GM21528 (cell line): ENCODE measurements around the gene PSMD7.
A peak's percentile ranks its signal among the peaks of the same experiment; 100 is the strongest.

Experiments
- ATAC-seq: cut with Tn5 transposase; IDR thresholded peaks from one replicate; pipeline ENCODE4 v1.9.1; 2021; ENCODE audit warnings: mild to moderate bottlenecking, moderate library complexity; ENCODE audit not compliant: unreplicated experiment, low FRiP score

The PSMD7 gene

GRCh38 chr16:74296432-74297144 is at the start of gene PSMD7:
TSS of gene PSMD7 (plus strand) at chr16:74296814. CDS start at chr16:74296915, 101 bp downstream.
- ATAC-seq = peak; percentile 95

- no peak for ATAC-seq
These were observed 47.4 kb upstream of the PSMD7 start for GRCh38 chr16:74249254-74249653.

- no peak for ATAC-seq
These were observed 46.8 kb upstream of the PSMD7 start for GRCh38 chr16:74249846-74250245.

- no peak for ATAC-seq
These were observed 44.3 kb upstream of the PSMD7 start for GRCh38 chr16:74252329-74252728.

- no peak for ATAC-seq
These were observed 43.3 kb upstream of the PSMD7 start for GRCh38 chr16:74253161-74253938.

DNA sequence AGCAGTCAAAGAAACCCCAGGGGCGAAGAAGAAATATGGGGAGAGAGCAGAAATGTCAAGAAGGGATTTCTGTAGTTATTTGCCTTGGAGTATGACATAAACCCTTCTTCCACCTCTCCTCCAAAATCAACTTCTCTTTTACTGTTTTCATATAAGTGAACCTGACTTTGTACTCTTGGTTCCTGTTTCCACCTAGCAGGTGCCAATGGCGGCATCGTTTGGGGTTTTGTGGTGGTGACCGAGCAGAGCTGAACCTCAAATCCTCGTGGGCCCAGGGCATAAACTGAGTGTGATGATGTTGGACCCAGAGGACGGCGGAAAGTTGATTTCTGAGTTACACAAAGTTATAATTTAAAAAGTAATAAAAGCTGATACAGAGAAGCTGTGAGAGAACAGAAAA is 39.6 kb upstream of the PSMD7 start:
- no peak for ATAC-seq

DNA sequence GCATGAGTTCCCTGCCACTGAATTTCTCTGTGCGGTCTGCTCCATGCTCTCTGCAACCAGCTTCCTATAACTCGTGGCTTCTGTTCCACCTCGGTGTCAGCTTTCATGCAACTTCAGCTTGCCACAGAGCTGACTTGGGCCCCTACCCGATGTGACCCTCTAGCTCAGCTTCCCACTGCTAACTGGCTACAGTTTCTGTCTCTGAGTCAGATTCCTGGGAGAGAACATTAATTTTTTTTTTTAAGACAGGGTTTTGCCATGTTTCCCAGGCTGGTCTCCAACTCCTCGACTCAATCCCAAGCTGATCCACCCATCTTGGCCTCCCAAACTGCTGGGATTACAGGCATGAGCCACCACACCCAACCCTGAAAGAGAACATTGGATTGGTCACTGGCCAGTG is 35.5 kb upstream of the PSMD7 start:
- ATAC-seq = no peak

DNA sequence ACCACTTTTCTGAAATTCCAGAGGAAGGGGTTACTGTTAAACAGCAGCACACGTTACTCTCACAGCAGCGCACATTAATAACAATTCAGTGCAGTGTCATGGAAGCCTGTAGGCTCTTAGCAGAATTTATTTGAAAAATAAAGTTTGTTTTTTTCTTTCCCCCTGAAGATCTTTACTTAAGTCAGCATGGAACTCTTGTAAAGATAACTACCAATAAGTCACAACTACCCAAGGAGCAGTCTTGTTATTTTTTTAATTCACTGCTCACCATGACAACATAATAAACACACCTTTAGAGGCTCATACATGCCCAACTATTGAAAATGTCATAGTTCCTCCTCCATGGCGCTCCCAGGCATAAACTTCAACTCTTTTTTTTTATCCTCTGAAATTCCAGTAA is 31.8 kb upstream of the PSMD7 start:
- ATAC-seq = no peak

- ATAC-seq = no peak
These were observed 28.2 kb upstream of the PSMD7 start for GRCh38 chr16:74268372-74268782.

DNA sequence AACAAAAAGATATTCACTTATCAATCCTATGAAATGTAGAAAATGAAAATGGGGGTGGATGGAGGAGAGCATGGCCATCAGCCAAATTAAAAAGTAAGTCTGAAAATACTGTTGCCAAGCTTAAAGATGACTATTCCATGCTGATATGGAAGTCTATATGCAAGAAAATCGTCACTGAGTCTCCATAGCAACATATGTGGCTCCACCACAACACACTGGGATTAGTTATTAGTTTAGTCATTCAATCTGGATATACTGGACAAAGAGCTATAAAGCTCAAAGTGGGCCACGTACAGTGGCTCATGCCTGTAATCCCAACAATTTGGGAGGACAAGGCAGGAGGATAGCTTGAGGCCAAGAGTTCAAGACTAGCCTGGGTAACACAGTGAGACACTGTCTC is 24.7 kb upstream of the PSMD7 start:
- ATAC-seq = no peak

DNA sequence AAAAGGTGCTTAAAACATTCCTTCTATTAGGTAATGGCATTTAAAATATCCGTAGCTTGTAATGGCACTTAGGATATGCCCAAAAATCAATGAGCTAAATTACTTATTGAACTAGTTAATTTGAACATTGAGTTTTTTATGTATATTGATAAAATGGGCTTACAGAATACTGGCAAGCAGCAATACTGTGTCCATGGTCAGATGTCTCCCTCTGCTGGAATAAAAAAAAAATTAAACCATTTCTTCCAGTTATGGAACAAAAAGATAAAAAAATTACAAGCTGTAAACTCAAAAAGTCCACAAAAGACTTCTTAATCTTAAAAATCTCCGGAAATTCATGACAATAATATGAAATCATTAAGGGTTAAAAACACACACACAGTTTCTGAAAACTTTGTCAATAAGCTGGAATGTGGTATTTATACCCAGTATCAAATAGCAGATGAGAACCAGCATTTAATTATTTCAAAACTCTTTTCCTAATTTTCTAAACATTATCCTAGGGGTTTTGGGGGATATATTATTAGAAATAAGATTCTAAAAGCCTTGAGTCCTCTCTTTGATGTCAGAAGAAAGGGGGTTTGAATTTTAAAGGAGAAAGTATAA is 21.5 kb upstream of the PSMD7 start:
- ATAC-seq = no peak

GRCh38 chr16:74275711-74276110 is 20.9 kb upstream of the PSMD7 start:
- no peak for ATAC-seq

GRCh38 chr16:74277974-74278373 is 18.6 kb upstream of the PSMD7 start:
- ATAC-seq = no peak

GRCh38 chr16:74279266-74279665 is 17.3 kb upstream of the PSMD7 start:
- no peak for ATAC-seq

- ATAC-seq = no peak
These were observed 16.8 kb upstream of the PSMD7 start for GRCh38 chr16:74279805-74280204.

DNA sequence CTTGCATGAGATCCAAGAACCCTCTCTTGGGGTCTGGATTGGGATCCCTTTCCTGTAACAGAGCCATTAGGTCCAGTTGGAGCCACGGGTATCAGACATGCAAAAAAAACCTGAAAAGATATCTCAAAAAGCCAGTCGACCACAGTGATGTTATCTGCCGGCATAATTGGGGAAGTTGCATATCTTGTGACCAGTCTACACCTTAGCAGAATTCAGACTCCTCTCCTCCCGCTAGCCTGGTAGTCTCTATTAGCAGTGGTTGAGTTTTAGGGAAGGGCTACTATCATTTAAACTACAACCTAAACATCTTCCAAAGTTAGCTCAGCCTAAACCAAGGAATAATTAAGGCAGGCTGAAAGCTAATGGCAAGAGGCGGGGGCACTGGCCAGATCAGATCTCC is 16.2 kb upstream of the PSMD7 start:
- no peak for ATAC-seq

DNA sequence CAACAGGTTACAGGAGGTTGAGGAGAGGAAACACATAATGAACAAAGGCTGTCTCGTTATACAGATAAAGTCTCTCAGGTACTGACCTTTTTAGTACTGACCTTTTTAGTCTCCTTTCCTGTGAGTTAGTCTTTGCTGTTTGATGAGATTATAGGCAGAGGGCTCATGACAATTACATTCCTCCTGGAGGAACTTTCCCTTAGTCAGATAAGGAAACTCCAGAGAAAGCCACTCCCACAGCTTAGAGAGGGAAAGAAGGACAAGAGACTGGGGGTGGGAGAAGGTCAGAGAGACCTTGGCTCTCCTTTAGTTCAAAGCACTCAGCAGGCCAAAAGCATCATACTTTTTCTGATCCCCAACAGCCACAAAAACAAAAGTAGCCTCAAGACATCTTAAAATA is 15.3 kb upstream of the PSMD7 start:
- ATAC-seq = no peak

GRCh38 chr16:74283716-74284115 is 12.9 kb upstream of the PSMD7 start:
- ATAC-seq = no peak

DNA sequence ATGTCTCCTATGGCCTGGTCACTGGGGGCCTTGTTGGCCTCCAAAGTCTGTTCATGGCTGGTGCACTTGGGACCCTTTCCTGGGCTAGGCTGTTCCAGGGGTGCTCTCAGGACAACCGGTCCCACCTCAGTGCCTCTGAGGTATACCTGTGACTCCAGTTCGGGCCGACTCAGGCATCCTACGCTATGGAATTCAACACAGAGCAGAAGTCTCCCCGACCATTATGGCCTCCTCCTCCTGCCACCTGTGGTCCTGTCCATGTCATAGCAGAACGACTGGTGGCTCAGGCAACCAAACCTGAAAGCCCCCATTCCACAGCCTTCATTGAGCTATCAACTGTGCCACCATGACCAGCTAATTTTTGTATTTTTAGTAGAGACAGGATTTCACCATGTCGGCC is 8.5 kb upstream of the PSMD7 start:
- no peak for ATAC-seq

DNA sequence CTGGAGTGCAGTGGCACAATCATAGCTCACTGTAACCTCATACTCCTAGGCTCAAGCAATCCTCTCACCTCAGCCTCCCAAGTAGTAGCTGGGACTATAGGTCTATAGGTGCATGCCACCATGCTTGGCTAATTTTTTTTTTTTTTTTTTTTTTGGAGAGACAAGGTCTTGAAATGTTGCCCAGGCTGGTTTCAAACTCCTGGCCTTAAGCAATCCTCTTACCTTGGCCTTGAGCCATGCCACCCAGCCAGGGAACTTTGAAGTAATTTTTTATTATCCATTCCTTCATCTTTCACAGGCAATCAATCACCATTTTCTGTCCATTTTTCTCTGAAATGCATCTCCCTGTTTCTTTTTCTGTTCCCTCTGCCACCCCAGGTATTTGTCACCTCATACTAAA is 6.3 kb upstream of the PSMD7 start:
- ATAC-seq = no peak

GRCh38 chr16:74291176-74291575 is 5.4 kb upstream of the PSMD7 start:
- no peak for ATAC-seq
